HG02623 (cell line): ENCODE data around the gene GRB10.

Experiments used
- ATAC-seq: cut with Tn5 transposase; IDR thresholded peaks from one replicate; pipeline ENCODE4 v1.9.1; 2021; ENCODE audit warnings: moderate library complexity; ENCODE audit not compliant: unreplicated experiment

Gene GRB10

DNA sequence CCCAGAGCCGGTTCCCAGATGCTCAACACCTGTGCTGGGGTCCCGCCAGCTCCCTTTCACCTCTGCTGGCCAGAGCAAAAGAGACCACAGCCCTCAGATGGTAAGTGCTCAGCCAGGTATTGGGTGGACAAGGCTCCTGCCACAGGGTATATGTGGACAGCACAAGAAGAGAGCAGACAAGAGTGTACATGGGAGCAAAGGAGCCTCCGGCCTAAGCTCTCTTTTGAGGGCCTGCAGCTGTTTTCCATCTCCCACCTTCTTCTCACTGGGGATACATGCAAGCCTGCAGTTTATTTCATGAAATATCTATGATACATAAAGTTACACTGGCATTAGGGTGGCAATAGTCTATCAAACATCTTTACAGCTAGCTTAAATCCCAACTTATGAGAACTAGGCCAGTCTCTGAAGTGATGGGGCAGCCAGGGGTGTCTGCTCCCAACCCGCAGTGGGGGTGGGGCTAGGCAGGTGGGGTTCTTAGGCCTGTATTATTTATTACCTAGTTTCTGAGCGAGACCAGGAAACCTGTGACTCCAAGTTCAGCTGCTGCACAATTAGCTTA, 167.1 kb downstream of the GRB10 start:
- no peak for ATAC-seq

DNA sequence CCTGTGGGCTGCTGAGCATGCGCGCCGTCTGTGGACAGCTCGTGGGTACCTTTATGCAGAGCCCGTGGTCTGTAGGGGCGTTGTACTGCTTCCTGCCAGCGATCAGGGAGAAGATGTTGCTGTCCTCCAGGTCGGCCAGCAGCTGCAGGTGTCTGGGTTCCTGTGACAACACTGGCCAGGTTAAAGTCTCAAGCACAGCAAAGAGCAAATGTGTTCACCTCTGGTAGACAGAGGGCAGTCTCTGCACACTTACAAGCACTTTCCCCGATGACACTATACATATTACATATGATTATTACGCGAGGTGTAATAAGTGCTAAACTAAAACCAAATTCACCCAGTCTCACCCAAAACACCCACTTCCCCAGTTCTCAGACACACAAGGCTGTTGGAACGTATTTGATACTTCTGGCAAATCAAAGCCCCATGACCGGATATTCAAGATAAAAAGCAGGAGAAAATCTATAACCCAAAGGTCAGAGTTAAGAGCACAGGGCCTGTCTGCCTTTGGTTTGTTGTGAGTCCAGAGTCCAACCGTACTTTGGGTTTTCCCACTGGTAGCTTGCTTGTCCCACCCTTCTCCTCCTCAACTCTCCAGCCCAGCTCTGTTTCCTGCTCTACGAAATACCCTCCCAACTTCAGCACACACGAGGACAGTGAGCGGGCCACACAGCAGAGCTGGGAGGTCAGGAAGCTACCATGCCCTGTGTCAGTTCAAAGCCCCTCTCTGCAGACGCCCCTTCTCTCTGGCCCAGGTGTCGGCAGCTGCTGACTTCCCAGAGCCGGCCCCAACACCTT, 167.8 kb downstream of the GRB10 start:
- no peak for ATAC-seq

DNA sequence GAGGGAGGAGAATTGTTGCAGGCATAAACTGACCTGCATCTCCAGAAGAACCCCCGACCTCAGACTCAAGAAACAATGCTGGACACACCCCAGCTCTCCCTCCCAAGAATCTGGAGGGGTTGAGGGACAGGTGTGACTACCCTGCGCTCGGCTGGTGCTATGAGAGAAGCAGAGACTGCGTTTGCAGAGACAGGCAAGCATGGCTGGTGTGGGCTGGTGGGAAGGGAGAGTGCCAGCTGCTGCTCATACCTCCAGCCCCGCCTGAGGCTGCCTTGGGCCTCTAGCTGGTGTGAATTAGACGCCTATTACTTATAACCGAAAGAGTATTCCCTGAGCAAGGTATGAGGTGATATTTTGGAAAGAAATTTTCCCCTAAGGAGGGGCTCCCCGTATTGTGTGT, 169.2 kb downstream of the GRB10 start:
- ATAC-seq, result no peak

DNA sequence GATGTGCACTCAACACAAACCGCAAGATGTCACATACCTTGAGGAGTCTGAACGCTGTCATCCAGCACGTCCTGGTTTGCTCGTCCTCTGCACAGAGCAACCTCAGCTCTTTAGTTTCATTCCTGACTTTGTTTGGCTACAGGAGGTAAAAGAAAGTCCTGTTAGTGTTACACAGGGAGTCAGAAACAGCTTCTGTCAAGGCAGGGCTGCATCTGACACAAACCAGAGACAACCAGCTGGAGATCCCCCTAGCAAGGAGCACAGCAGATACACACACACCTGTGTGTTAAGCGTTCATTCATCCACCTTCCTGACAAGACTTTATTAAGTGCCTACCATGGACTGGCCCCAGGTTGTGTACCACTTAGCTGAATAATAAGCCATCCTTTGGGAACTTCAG, 170.0 kb downstream of the GRB10 start:
- no peak for ATAC-seq

DNA sequence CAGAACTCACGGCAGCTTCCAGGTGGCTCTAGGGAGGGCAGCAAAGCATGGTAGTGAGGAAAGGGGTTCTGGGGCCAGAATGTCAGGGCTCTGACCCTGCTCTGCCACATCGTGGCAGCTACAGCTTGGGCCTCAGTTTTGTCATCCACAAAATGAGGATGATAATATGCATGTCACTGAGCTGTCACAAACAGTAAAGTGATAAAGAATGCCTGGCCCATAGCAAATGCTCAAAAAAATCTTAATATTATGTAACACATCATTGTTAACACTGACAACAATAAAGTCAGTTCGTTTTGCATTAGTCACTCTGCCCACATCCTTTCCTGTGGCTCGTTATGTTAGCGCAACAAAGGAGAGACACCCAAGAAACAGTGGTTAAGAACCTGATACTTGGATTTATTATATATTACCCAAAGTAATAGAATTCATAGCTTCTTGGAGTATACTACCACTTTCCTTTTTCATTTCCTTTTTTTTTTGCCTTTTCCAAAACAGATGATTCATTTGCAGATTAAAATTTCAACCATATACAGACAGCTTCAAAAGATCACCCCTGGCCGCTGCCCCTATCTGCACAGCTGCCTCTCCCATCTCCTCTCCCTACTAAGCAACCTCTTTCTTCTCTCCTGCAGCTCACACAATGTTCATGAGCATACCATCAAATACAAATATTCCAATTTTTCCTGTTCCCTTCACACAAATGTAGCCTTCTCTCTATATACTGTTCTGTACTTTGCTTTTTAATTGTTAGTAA, 172.0 kb downstream of the GRB10 start:
- no peak for ATAC-seq

DNA sequence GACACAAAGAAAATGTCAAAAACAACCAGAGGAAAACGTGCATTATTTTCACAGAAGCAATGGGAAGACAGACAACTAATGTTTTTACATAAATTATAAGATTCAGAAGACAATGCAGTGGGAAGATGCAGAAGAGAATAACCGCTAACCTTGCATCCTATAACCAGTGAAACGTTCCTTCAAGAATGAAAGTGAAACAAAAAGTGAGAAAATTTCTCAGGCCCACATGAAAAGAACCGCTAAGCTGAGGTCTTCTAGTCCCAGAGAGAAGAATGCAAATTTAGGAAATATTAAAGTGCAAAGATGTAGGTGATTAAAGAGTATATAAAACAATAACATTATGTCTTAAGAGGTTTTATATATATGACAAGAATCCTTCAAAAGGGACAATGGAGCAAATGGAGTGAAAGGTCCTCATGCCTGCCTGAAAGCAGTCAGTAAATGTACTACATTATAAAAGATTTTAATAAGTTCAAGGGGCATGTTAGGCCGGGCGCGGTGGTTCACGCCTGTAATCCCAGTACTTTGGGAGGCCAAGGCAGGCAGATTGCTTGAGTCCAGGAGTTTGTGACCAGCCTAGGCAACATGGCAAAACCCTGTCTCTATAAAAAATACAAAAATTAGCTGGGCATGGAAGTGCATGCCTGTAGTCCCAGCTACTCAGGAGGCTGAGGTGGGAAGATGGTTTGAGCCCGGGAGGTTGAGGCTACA, 174.3 kb downstream of the GRB10 start:
- no peak for ATAC-seq

DNA sequence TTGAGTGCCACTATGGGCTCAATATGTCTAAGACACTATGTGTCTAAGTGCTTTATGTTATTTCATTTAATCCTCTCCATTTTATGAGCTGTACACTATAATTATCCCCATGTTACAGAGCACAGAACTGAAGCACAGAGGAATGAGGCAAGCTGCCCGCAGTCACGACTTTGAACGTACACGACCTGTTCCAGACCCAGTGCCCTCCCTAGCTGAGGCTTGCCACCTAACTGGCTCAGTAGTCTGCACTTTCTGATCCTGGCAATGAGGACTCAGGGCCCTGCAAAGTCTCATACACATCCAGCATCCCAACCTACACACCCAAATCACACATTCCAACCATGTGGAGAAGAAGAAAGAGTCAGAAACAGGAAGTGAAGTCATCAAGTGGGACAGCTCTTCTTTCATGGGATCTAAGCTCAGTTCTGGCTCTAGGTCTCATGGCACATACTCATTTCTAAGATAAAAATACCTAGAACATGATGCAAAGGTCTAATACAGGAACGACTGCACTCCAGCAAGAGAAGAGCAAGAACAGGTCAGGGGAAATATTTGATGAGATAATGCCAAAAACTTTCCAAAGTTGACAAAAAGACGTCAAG, 175.1 kb downstream of the GRB10 start:
- ATAC-seq, result no peak

DNA sequence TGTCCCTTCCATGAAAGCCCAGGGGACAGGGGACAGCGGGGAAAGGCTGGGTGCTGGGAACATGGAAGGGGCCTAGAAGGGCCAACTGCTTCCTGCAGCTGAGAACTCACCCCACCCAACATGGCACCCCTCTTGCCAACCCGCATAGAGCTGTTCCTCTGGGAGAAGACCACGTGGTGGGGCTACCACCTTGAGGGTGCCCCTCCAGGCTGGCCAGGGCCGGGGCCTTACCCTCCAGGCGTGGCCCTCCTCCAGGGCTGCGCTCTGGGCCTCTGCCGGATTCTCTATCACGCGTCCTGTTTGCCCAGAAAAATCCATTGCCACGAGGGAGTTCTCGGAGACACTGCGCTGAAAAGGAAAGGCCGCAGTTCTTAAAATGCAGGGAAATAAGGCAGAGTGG, 177.6 kb downstream of the GRB10 start:
- ATAC-seq, result no peak

DNA sequence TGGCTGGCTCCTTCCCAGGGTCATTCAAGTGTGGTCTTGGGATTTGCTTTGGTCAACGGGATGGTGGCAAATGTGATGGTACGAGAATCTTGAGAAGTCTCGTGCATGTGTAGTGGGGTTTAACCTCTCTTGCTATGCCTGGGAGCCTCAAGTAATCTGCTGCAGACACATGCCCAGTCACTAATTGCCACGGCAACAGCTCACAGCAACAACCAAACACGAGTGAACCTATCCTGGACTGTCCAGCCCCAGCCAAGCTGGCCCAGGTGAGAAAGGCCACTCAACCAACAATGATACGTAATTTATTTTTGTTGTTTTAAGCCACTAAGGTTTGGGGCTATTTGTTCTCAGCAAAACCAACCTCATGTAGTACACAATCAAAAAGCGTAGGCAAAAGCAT, 179.4 kb downstream of the GRB10 start:
- ATAC-seq, result no peak

DNA sequence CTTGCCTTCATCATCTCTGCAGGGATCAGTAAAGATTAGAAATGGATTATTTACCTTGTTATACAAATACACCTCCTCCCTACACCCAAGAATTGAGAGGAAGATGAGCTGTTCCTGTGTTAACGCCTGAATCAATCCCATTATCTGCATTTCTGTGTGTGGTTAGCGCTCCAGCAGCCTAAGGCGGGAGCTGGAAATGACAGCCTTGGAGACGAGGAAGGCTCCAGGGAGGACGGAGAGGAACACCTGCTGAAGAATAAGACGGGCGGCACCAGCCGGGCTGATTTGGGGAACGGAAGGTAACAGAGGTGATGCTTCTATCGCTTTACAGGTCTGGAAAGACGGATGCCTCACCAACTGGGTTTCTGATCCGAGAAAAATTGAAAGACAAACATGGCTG, 183.3 kb downstream of the GRB10 start:
- no peak for ATAC-seq

DNA sequence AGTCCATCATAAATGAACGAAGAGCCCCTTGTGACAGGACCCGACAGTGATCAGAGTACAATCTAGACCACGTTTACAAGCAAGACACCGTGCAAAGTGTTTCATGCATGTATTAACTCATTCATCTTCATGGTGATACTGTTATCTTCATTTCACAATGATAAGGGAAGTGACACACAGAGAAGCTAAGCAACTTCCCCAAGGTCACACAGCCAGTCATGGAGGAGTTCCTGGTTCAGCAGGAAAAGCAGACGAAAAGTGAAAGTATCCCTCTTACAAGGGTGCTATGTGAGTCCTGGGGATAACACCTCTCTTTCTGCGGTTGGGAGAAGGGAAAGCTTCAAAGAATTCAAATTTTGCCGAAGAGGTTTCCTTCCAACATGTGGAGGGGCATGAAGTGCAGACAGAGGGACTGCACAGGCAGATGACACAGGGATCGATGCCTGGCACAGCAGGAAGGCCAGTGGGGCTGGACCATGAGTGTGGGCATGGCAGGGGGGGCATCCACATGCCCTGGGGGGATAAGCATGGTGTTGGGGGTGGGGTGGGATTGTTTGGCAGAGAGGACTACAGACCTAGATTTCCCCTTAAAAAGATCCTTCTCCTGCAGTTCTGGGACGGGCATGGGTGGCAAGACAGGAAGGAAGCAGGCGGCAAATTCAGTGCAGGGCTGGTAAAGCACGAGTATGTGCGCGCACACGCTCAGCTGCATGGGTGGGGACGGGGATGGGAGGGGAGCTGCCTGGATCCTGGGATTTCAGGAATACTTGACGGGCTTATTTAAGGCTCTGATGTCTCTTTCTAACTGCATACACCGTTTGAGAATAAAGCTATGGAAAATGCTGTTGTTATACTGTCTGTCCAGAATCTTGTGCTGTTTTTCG, 184.0 kb downstream of the GRB10 start:
- ATAC-seq, result no peak

DNA sequence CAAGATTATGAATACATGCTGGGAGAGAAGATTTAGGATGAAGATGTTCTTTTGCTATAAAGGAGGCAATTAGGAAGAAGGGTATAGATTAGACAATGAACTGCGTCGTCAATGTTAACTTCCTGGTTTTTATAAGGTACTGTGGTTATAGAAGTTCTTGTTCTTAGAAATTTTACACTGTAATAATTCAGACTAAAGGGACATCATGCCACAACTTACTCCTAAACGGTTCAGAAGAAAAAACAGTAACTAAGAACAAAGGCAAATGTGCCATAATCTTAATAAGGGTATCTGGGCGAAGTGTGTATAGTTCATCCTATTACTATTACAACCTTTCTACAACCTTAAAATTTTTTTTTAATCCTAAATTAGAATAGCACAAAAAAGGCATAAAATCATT, 186.2 kb downstream of the GRB10 start:
- ATAC-seq, result no peak

DNA sequence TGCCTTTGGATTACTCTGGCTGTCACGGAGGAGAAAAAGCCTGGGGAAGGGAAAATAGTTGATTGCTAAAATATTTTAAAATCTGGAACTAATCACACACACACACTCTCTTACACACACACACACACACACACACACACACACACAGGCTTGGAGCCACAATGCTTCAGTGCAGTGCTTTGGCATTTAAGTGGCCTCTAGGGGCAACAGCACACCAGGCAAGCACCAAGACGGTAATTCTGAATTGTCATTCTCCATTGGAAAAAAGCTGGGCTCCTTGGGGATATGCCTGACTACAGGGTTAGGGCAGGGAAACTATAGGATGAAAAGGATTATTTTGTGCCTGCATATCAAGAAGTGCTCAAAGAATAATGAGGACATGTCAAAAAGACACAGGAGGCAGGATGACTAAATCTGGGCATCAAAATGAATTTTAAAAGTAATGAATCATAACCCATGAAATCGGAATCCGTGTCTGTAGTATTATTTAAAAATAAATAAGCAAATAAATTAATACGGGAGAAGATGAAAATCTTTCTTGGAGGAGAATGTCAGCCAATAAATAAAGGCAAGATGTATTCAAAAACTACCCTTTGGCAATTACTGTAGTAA, 187.1 kb downstream of the GRB10 start:
- peak; percentile 11 for ATAC-seq

DNA sequence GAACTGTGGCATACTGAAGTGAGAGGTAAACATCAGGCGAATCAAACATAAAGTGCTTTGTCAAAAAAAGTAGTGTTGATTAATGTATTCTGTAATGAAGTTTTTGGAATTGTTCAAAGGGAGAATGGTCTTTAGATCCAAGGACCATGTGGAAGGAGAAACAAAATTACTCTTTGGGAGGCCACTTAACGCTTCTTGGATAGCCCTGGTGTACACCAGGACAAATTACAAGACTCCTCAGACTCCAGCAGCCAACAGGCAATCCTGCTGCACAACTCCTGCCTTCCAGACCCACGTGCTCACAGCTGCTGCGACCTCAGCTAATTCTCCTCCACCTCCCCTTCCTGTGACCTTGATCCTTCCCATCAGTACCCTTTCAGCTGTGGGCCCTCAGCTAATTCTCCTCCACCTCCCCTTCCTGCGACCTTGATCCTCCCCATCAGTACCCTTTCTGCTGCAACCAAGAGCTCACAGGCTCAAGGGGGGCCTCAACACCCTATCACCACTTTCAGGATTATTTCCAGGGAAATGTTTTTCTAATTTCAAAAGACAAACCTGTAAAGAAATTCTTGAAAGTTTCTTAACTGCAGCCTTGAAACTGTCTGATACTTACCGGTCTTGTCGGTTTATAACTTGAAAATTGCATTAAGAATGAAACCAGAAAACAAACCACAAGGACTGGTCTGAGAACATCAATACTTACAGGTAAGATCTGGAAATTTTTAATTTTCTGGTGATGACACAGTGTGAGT, 187.8 kb downstream of the GRB10 start:
- peak; percentile 54 for ATAC-seq

DNA sequence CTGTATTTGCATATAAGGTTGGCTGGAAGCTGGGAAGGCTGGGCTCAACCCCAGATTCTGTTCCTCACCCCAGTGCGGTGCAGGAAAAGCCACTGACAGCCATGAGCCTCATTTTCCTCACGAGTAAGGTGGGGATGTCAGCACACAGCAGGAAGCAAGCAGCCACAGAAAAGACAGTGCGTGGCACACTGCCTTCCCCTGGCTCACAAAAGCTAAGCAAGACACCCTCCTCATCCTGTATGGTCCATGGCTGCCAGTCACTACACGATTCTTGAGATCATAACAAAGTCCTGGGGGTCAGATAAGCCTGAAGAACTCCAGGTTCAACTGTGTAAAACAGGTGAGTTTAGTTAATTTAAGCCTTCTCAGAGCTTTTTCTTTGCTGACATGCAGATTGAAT, 188.6 kb downstream of the GRB10 start:
- no peak for ATAC-seq

DNA sequence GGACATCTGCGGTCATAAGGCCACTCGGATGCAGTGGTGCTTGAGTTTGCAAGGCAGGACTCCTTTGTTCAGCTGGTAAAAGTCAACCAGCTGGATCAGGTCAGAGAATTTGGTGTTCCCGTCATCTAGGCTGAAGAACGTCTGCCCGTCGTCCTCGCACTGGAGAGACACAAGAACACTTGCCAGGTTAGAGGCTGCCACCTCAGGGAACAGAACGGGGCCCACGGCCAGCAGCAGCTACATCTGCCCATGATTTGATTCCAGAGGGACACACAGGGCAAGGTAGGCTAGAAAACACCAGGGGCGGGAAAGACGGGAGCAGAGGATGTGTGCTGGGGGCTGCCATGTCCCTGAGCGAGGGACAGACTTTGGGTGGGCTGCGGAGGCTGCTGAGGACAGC, 189.8 kb downstream of the GRB10 start:
- no peak for ATAC-seq

DNA sequence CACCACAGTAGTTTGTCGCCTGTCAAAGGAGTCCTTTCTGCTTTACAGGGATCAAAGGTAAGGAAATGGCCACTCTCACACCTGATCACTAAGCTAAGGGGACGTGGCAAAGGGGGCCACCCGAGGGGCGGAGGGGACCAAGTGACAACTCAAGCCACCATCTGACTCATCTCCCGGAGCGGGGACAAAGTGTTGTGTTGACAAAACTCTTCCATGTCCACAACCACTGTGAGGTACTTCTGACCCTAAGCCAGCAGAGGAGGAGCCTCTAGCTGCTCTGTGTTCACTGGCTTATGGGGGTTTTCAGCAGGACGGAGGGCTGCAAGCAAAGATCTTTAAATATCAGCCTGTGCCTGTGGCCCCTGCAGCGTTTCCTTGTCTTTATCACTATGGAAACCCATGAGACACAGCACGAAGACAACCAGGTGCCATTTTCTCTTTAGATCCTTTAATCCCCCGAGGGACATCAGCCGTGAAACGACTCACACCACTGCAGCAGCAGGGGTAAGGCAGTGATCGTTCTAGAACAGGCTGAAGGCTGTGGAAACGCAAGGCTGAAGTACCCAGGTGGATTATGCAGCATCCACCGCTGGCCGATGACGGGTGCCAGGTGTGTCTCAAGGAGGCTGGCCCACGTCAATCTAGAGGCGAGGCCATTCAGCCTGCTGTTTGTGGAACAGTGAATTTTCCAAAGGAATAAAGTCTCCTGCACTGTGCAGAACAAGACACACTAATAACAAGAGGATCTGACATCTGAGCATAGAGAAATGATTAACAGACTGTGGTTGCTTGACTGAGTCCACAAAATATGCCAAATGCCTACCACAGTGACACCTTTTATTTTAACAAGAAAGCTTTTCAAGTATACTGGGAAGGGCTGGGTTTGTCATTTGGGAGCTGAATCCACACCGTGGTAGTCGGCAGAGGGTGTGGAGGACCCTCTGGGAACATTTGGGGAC, 190.9 kb downstream of the GRB10 start:
- peak; percentile 48 for ATAC-seq

DNA sequence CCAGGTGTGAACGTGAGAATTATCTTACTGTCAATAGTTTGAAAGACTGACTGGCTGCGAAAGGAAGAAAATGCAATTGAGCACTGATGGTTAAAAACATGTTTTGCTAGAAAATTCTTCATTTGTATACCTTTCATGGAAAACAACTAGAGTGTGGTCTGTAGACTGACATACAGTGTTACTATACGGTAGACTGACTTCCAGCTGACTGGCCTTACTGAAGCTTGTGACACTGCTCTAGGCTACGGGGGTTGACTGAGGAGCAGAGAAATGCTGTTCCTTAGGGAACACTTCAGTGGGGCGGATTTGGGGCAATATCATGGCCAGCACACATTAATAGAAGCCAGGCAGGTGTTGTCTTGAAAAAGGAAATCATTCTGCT, 191.6 kb downstream of the GRB10 start:
- ATAC-seq, result no peak
